Measurements from ENCODE around the gene PNPLA1.

DNA sequence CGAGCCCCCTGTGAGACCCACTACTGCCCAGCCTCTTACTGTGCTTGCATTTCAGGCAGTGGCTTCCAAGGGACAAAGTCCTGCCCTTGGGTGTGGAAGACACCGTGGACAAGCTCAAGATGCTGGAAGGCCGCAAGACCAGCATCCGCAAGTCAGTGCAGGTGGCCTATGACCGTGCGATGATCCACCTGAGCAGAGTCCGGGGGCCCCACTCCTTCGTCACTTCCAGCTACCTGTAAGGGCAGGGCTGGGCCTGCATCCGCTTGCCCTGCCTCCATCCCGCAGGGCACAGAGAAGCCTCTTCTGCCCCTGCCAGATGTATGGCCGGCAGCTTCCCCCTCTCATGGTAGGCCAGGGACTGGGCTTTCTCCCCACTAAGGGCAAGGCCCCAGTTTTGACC lies 39.5 kb upstream of the PNPLA1 start:
- TF ChIP-seq, protein P1, sequence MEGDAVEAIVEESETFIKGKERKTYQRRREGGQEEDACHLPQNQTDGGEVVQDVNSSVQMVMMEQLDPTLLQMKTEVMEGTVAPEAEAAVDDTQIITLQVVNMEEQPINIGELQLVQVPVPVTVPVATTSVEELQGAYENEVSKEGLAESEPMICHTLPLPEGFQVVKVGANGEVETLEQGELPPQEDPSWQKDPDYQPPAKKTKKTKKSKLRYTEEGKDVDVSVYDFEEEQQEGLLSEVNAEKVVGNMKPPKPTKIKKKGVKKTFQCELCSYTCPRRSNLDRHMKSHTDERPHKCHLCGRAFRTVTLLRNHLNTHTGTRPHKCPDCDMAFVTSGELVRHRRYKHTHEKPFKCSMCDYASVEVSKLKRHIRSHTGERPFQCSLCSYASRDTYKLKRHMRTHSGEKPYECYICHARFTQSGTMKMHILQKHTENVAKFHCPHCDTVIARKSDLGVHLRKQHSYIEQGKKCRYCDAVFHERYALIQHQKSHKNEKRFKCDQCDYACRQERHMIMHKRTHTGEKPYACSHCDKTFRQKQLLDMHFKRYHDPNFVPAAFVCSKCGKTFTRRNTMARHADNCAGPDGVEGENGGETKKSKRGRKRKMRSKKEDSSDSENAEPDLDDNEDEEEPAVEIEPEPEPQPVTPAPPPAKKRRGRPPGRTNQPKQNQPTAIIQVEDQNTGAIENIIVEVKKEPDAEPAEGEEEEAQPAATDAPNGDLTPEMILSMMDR (IDR thresholded peaks at IDR 0.05; ENCODE audit: low read depth, low read length, poor library complexity, severe bottlenecking) = no peak
- TF ChIP-seq EZH2phosphoT487 (IDR thresholded peaks at IDR 0.05; ENCODE audit: borderline replicate concordance, low read length) = no peak
